Glomerular visceral epithelial cell (primary cell): ENCODE results near the gene RAMP2.
"Not testable (repeated sequence)": the region's sequence is repeated elsewhere in the genome, so short reads cannot be mapped to it uniquely, and the experiment has no call there.

ENCODE experiments used
- DNase-seq: peaks from one replicate; pipeline ENCODE4 v3.0.0-alpha.2; 2016; ENCODE audit errors: extremely low spot score

The RAMP2 gene

GRCh38 chr17:42760652-42761581 is at the start of gene RAMP2:
TSS of gene RAMP2 (plus strand) at chr17:42761227. CDS start at chr17:42761262, 35 bp downstream.
- DNase-seq: no peak

GRCh38 chr17:42720996-42721583 is 39.9 kb upstream of the RAMP2 start:
- peak; percentile 63 for DNase-seq

- no peak for DNase-seq
Observed at GRCh38 chr17:42723636-42724035, 37.4 kb upstream of the RAMP2 start.

- DNase-seq: no peak
Observed at GRCh38 chr17:42725143-42725542, 35.9 kb upstream of the RAMP2 start.

- no peak for DNase-seq
Observed at GRCh38 chr17:42740699-42741098, 20.3 kb upstream of the RAMP2 start.

- DNase-seq: not testable (repeated sequence)
Observed at GRCh38 chr17:42742916-42743315, 18.1 kb upstream of the RAMP2 start.

- no peak for DNase-seq
Observed at GRCh38 chr17:42743595-42744282, 17.3 kb upstream of the RAMP2 start.

GRCh38 chr17:42744283-42744805 is 16.7 kb upstream of the RAMP2 start:
- peak; percentile 79 for DNase-seq

GRCh38 chr17:42744806-42745617 is 16.0 kb upstream of the RAMP2 start, which contains the start of gene EZH1:
TSS of gene EZH1 (minus strand) at chr17:42745040. CDS start at chr17:42728941, 16,099 bp downstream.
- DNase-seq: peak; percentile 94

GRCh38 chr17:42748202-42748907 is 12.7 kb upstream of the RAMP2 start:
- DNase-seq: no peak

- DNase-seq: no peak
Observed at GRCh38 chr17:42748908-42749798, 11.9 kb upstream of the RAMP2 start.

- DNase-seq: no peak
Observed at GRCh38 chr17:42750739-42751344, 10.2 kb upstream of the RAMP2 start.

- no peak for DNase-seq
Observed at GRCh38 chr17:42751628-42752027, 9.4 kb upstream of the RAMP2 start.

GRCh38 chr17:42754782-42755181 is 6.2 kb upstream of the RAMP2 start:
- peak; percentile 74 for DNase-seq

- DNase-seq: no peak
Observed at GRCh38 chr17:42759982-42760651, 910 bp upstream of the RAMP2 start.

- DNase-seq: no peak
Observed at GRCh38 chr17:42761638-42762037, 611 bp downstream of the RAMP2 start.

- DNase-seq: no peak
Observed at GRCh38 chr17:42766124-42766523, 5.1 kb downstream of the RAMP2 start.

GRCh38 chr17:42767512-42767911 is 6.5 kb downstream of the RAMP2 start:
- DNase-seq: no peak

- DNase-seq: not testable (repeated sequence)
Observed at GRCh38 chr17:42768006-42768405, 7.0 kb downstream of the RAMP2 start.
